SHP77 (cell line): ENCODE results near the gene IFI6.
"Not testable (repeated sequence)": the region's sequence is repeated elsewhere in the genome, so short reads cannot be mapped to it uniquely, and the experiment has no call there.

Source experiments
- DNase-seq, 2 experiments: peaks; one replicate each; lab custom pipeline; 2025; lab: John Stamatoyannopoulos, UW

Gene IFI6

DNA sequence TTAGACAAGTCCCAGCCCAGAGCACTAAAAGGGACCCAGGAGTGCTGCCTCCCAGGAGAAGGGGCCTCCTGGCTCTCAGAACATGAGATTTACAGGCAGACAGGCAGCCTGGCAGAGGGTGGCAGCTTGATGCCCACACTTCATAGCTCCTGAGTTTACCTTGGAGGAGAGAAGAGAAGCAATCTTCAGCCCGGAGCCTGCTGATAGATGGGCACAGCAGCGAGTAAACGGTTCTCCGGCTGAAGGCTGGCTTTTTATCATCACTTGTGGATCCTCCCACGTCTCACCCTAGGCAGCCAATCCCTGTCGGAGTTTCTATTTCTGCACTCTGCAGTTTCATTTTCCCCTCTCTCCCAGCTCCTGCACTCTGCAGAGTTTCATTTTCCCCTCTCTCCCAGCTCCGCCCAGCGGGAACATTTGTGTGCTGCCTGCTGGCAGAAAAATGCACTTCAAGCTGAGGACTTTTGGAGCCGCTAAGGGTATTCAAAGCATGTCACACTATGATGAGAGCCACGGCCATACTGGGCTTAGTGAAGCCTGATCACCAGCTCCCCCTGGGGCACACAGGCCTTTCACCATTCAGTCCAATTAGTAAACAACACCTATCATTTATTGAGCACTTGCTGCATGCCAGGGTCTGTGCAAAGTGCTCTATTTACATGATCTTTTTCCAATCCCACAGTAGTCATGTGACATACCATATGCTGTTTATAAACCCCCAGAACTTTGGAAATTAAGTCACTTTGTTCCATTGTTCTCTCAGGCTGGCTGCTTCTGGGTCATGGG lies at the start of gene IFI6:
Gene IFI6 (minus strand): TSS at position 229 of the 786 bp plus-strand sequence. CDS start 2,878 bp downstream, outside the sequence.
- DNase-seq = peak; percentile 94 to 97

GRCh38 chr1:27719286-27720251 lies 47.6 kb upstream of the IFI6 start:
- no peak for DNase-seq

- DNase-seq = no peak
These were observed 44.4 kb upstream of the IFI6 start for GRCh38 chr1:27716262-27716895.

DNA sequence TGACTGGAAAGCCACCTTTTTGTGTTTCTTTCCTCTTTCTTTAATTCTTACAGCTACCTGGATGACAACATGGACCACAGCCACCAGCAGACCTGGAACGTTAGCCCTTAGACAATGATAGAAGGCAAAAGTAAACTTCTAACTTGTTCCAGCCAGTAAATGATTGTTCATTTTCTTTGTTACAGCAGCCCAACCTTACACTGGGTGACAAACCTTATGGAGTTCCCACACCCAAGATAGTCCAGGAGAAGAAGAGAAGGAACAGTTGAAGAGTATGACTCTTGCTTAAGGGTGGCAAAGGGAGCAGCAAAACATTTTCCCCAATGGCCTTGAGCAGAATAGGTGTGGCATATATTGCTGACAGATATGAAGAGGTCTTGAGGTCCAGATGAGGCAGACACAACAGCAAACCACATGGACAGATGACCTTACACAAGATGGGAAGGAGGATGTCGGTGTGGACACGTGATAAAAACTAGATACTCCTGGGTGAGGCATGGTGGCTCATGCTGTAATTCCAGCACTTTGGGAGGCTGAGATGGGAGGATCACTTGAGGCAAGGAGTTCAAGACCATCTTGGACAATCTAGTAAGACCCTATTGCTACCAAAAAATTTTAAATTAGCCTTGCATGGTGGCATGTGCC lies 42.0 kb upstream of the IFI6 start:
- no peak for DNase-seq

DNA sequence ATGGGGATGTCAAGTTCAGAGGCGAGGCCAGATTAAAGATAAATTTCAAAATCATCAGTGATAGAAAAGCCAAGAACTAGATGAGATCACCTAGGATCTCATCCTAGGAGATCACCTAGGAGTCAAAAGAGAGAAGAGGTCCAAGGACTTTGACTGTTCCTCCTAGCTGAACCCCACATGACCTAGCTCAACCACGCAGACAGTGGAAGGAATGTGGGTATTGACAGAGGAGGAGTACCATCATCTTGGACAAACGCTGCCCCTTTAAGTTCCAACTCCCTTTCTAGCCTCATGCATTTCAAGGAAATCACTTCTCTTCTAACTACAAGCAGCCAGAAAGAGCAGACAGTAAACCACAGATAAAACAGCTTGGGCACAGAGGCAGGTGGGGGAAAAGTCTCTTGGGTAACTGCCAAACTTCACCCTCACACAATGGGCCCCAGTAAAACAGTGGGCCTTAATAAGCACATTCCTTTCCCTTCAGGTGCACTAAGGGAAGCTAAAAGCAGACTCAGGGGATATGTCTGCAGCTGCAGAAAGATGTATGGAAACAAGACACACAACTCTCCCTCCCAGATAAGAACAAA lies 41.2 kb upstream of the IFI6 start:
- DNase-seq = no peak

DNA sequence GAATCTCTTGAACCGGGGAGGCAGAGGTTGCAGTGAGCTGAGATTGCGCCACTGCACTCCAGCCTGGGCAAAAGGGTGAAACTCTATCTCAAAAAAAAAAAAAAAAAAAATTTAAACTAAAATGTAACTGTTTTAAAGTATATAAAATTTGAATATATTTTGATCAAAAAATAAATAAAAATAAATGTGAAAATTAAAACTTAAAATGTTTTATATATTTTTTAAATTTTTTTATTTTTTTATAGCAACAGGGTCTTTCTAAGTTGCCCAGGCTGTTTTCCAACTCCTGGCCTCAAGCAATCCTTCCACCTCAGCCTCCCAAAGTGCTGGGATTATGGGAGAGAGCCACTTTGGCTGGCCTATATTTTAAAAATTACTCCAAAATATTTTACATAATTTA lies 38.6 kb upstream of the IFI6 start:
- DNase-seq = no peak

- no peak for DNase-seq
These were observed 33.6 kb upstream of the IFI6 start for GRCh38 chr1:27705545-27705944.

DNA sequence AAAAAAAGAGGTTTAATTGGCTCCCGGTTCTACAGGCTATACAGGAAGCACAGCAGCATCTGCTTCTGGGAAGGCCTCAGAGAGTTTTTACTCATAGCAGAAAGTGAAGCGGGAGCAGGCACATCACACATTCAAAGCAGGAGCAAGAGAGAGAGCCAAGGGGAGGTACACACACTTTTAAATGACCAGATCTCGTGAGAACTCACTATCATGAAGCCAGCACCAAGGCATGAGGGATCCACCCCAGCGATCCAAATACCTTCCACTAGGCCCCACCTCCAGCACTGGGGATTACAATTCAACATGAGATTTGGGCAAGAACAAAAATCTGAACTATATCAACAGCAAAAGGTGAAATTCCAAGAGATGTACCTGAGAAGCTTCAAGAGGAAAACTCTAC lies 33.0 kb upstream of the IFI6 start:
- DNase-seq = no peak

- not testable (repeated sequence) for DNase-seq
These were observed 24.8 kb upstream of the IFI6 start for GRCh38 chr1:27696835-27697234.

DNA sequence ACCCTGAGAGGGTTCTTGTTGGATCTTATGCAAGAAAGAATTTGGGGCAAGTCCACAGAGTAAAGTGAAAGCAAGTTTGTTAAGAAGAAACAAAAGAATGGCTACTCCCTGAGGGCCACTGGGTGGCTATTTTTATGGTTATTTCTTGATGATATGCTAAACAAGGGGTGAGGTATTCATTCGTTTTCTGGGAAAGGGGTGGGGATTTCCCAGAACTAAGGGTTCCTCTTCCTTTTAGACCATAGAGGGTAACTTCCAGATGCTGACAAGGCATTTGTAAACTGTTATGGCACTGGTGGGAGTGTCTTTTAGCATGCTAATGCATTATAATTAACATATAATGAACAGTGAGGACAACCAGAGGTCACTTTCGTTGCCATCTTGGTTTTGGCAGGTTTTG lies 18.2 kb upstream of the IFI6 start:
- DNase-seq = no peak

DNA sequence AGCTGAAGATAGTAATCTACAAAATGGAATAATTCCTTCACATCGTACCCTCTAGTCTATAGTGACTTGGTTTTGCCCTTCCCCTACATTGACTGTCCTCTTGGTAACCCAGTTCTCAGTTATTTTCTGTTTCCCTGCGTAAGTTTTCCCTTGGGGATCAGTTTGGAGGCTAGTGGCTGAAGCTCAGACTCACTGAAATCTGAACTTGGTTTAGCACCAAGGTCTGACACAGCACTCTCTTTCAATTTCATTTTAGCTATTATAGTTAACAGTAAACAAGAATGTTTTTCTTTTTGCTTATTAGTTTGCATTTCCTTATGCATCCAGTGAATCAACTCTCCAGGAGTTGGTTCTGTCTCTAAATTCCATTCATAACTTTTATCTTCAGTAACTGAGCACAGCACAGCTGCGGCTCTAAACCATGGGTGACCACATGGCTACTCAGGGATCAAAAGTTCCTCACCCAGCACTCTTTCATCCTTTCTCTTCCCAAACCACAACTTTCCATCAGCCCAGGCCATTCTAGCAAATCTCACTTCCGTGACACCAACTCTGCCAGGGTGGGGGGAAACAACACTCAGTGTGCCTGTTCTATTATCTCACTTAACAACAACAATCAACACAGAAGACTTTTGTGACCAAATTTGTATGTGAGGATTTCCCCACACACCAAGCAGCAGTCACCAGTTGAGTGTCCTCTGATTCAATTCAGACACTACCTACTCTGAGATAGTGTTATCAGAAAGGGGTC lies 17.6 kb upstream of the IFI6 start:
- no peak for DNase-seq

GRCh38 chr1:27687906-27688305 lies 15.9 kb upstream of the IFI6 start:
- no peak for DNase-seq

DNA sequence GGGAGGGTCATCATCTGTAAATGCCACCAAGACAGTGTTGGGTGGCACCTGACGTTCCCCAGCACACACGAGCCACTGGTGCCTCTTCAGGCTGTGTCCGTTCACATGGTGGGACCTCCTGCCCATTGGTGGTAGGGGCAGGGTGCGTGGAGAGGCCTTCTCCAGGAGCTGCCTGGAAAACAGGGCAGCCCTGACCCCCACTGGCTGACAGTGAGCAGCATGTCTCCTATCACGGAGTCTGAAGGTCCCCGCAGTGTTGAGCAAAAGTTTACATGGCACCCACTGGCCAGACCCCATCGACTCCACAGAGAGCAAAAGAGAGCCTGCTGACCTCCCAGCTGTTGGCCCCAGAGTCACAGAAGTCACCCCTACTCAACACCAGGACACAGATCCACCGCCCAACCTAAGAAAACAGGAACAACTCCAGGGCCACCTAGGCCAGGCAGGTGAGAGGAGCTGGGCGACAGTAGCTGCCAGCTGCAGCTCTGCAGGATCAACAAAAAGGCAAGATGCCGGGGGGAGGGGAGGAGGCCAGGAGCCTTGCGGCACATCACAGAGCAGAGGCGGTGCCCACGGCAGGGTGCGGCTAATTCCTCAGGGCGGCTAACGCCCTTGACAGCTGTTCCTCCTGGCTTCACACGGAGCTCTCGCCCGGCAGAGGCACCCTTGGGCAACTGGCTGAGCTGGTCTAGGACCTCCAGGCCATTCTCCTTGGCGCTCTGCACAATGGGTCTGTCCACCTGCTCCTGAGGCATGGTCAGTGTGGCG lies 14.4 kb upstream of the IFI6 start:
- DNase-seq = peak; percentile 69 to 75

DNA sequence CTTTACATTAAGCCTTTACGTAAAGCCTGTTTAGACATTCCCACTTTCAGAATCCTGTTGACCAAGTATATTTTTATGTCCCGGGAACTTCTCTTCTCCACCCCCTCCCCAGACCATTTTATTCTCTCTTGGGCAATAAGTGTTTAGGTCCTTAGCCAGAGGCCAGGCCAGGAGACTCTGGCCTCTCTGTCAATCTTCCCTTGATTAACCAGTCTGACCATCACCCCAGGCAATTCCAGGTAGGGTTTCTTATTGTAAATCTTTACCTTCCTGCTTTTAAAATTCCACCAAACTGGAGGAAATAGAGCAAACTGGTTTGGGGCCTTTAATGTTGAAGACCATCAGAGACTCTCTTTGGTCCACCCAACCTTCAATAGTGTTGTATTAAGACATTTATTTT lies 12.2 kb upstream of the IFI6 start:
- no peak for DNase-seq

- DNase-seq = no peak
These were observed 10.5 kb upstream of the IFI6 start for GRCh38 chr1:27682351-27682944.

DNA sequence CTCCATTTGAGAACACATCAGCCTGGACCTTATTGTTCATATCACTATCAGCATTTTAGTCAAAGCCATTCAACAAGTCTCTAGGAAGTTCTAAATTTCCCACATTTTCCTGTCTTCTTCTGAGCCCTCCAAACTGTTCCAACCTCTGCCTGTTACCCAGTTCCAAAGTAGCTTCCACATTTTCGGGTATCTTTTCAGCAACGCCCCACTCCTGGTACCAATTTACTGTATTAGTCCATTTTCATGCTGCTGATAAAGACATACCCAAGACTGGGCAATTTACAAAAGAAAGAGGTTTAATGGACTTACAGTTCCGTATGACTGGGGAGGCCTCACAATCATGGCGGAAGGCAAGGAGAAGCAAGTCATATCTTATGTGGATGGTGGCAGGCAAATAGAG lies 9.6 kb upstream of the IFI6 start:
- DNase-seq = not testable (repeated sequence)

- DNase-seq = not testable (repeated sequence)
These were observed 8.3 kb upstream of the IFI6 start for GRCh38 chr1:27680225-27680791.

DNA sequence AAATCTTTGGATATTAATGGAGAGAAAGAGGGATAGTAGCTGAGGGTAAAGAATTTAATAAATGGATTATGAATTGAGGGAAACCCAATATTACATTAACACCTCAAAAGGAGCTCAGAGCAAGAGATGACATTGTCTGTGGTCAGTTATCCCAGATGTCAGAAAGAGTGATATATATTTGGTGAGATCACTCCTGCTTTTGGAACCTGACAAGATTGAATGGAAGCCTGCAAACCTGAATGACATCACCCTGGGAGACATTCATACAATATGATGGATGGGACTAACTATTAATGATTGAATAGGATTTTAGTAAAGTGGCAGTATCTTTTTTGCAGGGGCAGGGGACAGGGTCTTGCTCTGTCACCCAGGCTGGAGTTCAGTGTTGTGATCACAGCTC lies 6.8 kb upstream of the IFI6 start:
- no peak for DNase-seq

DNA sequence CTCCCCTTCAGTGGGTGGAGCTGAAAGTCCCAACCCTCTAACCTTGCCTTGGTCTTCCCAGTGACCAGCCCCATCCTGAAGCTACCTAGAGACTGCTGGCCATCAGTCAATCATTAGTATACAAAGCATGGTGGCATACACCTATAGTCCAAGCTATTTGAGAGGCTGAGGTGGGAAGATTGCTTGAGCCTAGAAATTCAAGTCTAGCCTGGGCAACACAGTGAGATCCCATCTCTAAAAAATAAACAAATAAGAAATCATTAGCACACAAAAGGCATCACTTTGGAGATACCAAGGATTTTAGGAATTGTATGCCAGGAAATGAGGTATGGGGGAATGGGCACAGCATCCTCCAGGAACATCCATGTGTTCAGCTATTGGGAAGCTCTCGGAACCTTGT lies 4.4 kb upstream of the IFI6 start:
- no peak for DNase-seq
